SU-DHL-6 (cell line): Measurements from ENCODE around the gene SOX30.

Source experiments
- H2AFZ ChIP-seq: fragments of 200-600 bp; sonication (generic); 2 replicates; pipeline ENCODE4 v1.6.1; 2014; ENCODE audit warnings: low read depth, mild to moderate bottlenecking, moderate library complexity, mixed read lengths, antibody characterized with exemption, low read length; ENCODE audit not compliant: severe bottlenecking
- H3F3A ChIP-seq: fragments of 200-600 bp; shearing (Covaris generic); 2 replicates; pipeline ENCODE4 v1.6.0; 2016; ENCODE audit warnings: antibody characterized with exemption, mild to moderate bottlenecking; ENCODE audit not compliant: insufficient read depth
- H3K27ac ChIP-seq: fragments of 200-600 bp; sonication (generic); 2 replicates; pipeline ENCODE4 v1.5.1; 2016; ENCODE audit warnings: low read depth, mild to moderate bottlenecking, low read length, moderate library complexity, mixed read lengths
- H3K27me3 ChIP-seq: fragments of 200-600 bp; sonication (generic), shearing (Covaris generic); 2 replicates; pipeline ENCODE4 v1.6.0; 2014; ENCODE audit warnings: mild to moderate bottlenecking, low read length
- H3K36me3 ChIP-seq: fragments of 200-600 bp; sonication (generic); 2 replicates; pipeline ENCODE4 v1.6.1; 2014; ENCODE audit warnings: mild to moderate bottlenecking, low read length, mixed read lengths
- H3K4me2 ChIP-seq: fragments of 300-600, 200-600 bp; shearing (Covaris generic), sonication (generic); 2 replicates; pipeline ENCODE4 v1.6.0; 2014; ENCODE audit warnings: low read length, low read depth, mild to moderate bottlenecking; ENCODE audit not compliant: poor library complexity, severe bottlenecking
- H3K4me3 ChIP-seq: fragments of 200-600 bp; sonication (generic); 2 replicates; pipeline ENCODE4 v1.5.1; 2014; ENCODE audit warnings: antibody characterized with exemption, low read length, mild to moderate bottlenecking, mixed read lengths; ENCODE audit not compliant: insufficient read depth, poor library complexity, severe bottlenecking
- H3K79me2 ChIP-seq: fragments of 200-600 bp; sonication (generic); 2 replicates; pipeline ENCODE4 v1.6.1; 2014; ENCODE audit warnings: mild to moderate bottlenecking, low read length, moderate library complexity; ENCODE audit not compliant: insufficient read depth
- H3K9ac ChIP-seq: fragments of 200-600 bp; sonication (generic); 2 replicates; pipeline ENCODE4 v1.7.0; 2014; ENCODE audit warnings: mild to moderate bottlenecking, low read length
- H3K9me2 ChIP-seq: fragments of 200-600 bp; sonication (generic); replicated peaks from 2 replicates; pipeline ENCODE4 v1.6.1; 2014; ENCODE audit warnings: low read length; ENCODE audit not compliant: insufficient read depth
- H3K9me3 ChIP-seq: fragments of 200-600 bp; sonication (generic); 2 replicates; pipeline ENCODE4 v1.6.1; 2014; ENCODE audit warnings: low read length, mixed read lengths; ENCODE audit not compliant: insufficient read depth
- H4K20me1 ChIP-seq: fragments of 200-600 bp; sonication (generic); 2 replicates; pipeline ENCODE4 v1.6.1; 2014; ENCODE audit warnings: low read depth, mild to moderate bottlenecking, antibody characterized with exemption, low read length, moderate library complexity, mixed read lengths
- CTCF ChIP-seq: fragments of 200-600 bp; sonication (generic); IDR thresholded peaks from one replicate; pipeline ENCODE4 v1.5.1; 2017; ENCODE audit warnings: antibody characterized with exemption, mild to moderate bottlenecking, low read length, moderate library complexity; ENCODE audit not compliant: insufficient read depth, poor library complexity, severe bottlenecking
- EZH2phosphoT487 ChIP-seq: fragments of 200-600 bp; sonication (generic), shearing (Covaris generic); conservative IDR thresholded peaks from 2 replicates; pipeline ENCODE4 v1.6.1; 2018; ENCODE audit warnings: mild to moderate bottlenecking, antibody characterized with exemption, low read length, moderate library complexity, mixed read lengths

Gene SOX30

GRCh38 chr5:157649101-157649500, 3.1 kb downstream of the SOX30 start:
- Histone ChIP-seq H2AFZ (no peak overlapping the region), H3K27me3 (no peaks in the 10 kb centered on the region), H3F3A (peaks cover 6% of the 10 kb centered on the region; the same call in 1 of the 2 replicates), H3K9me3 (peaks cover 3% of the 10 kb centered on the region; the same call in 1 of the 2 replicates), H3K79me2 (no peaks in the 10 kb centered on the region), H3K4me2 (no peak overlapping the region), H3K27ac (no peak overlapping the region), H3K4me3 (no peak overlapping the region), H4K20me1 (no peaks in the 10 kb centered on the region), H3K9ac (no peak overlapping the region), H3K36me3 (0 out of 2 replicates have a peak, but pooled peaks cover 4% of the 10 kb centered on the region), H3K9me2 (no peaks in the 10 kb centered on the region)
- TF ChIP-seq EZH2phosphoT487 (no peak), CTCF (no peak)

- Histone ChIP-seq H3K36me3 (0 out of 2 replicates have a peak, but pooled peaks cover 3% of the 10 kb centered on the region), H4K20me1 (no peaks in the 10 kb centered on the region), H3K9me3 (peaks cover under 1% of the 10 kb centered on the region; the same call in 1 of the 2 replicates), H3K27me3 (no peaks in the 10 kb centered on the region), H3K27ac (no peak overlapping the region), H3K9ac (no peak overlapping the region), H3F3A (peaks cover 6% of the 10 kb centered on the region; the same call in 1 of the 2 replicates), H2AFZ (no peak overlapping the region), H3K4me3 (no peak overlapping the region), H3K9me2 (no peaks in the 10 kb centered on the region), H3K79me2 (no peaks in the 10 kb centered on the region), H3K4me2 (no peak overlapping the region)
- no peak for TF ChIP-seq EZH2phosphoT487
- TF ChIP-seq CTCF, result no peak
Observed at GRCh38 chr5:157648275-157648990, 3.8 kb downstream of the SOX30 start.

GRCh38 chr5:157640406-157641066, 11.7 kb downstream of the SOX30 start:
- no peaks in the 10 kb centered on the region for H3K27me3 ChIP-seq
- no peaks in the 10 kb centered on the region for H4K20me1 ChIP-seq
- H3K27ac ChIP-seq, result no peak overlapping the region
- H3K4me2 ChIP-seq, result no peak overlapping the region
- H3F3A ChIP-seq, result no peaks in the 10 kb centered on the region
- no peaks in the 10 kb centered on the region for H3K36me3 ChIP-seq
- H2AFZ ChIP-seq, result no peak overlapping the region
- H3K9me3 ChIP-seq, result no peaks in the 10 kb centered on the region
- no peak overlapping the region for H3K4me3 ChIP-seq
- H3K79me2 ChIP-seq, result no peaks in the 10 kb centered on the region
- TF ChIP-seq EZH2phosphoT487 (no peak), CTCF (no peak)
- H3K9ac ChIP-seq, result no peak overlapping the region
- H3K9me2 ChIP-seq, result no peaks in the 10 kb centered on the region
